Colonic mucosa (tissue), 4 donors: ENCODE measurements around the gene PSMC4. TPM values are rescaled to one million over a fixed set of nuclear protein-coding genes. Genes with fewer than 3 reads are reported as not detected.
"Not testable (repeated sequence)": the region's sequence is repeated elsewhere in the genome, so short reads cannot be mapped to it uniquely, and the experiment has no call there.

ENCODE experiments used
- DNase-seq: peaks from one replicate; pipeline ENCODE4 v3.0.0-alpha.2; 2020
- H3K27ac ChIP-seq: fragments of 200-600 bp; one replicate; pipeline ENCODE4 v1.8.0; 2021
- H3K27me3 ChIP-seq: fragments of 200-600 bp; one replicate; pipeline ENCODE4 v1.8.0; 2021
- H3K36me3 ChIP-seq: fragments of 200-600 bp; one replicate; pipeline ENCODE4 v1.8.0; 2021
- H3K4me1 ChIP-seq: fragments of 200-600 bp; one replicate; pipeline ENCODE4 v1.8.0; 2021; ENCODE audit warnings: mild to moderate bottlenecking
- H3K4me3 ChIP-seq: fragments of 200-600 bp; one replicate; pipeline ENCODE4 v1.8.0; 2021
- H3K9ac ChIP-seq, 2 donors: one replicate each; pipeline ENCODE4 v1.7.0; 2013; ENCODE audit warnings: control low read depth in 2 of 2, low read depth in 2 of 2, low read length in 2 of 2
- H3K9me3 ChIP-seq: fragments of 200-600 bp; one replicate; pipeline ENCODE4 v1.8.0; 2021
- CTCF ChIP-seq: fragments of 200-600 bp; IDR thresholded peaks from one replicate; pipeline ENCODE4 v1.8.0; 2022; ENCODE audit warnings: antibody characterized with exemption, mild to moderate bottlenecking
- intact Hi-C: fragments of 100-400 bp; cut with DNase I; formaldehyde crosslinking; loops from one replicate; pipeline ENCODE4 v1.14.1; 2022
- total RNA-seq, 2 donors: library from RNA; stranded (reverse); fragmentation: NEBNext Ultra II Directional in 1 of 2; extraction: Animal tissue kit (Norgen Biotek cat#: 25700) in 1 of 2; gene quantifications; one replicate each; pipeline ENCODE4 v1.2.1, GENCODE V29; 2021
- donor health status: healthy.
- donor health status: DM: no; HTN: no; CAD: no.
- donor health status: DM: no; HTN: no; CAD: no.

Gene PSMC4
- total RNA-seq, 2 donors from 2014 or later: 87.3 to 143 TPM

- Histone ChIP-seq H3K27me3 (no peaks in the 10 kb centered on the region), H3K9ac (no peak overlapping the region), H3K27ac (no peak overlapping the region), H3K9me3 (no peaks in the 10 kb centered on the region), H3K4me3 (no peak overlapping the region), H3K4me1 (no peaks in the 10 kb centered on the region), H3K36me3 (no peaks in the 10 kb centered on the region)
- no peak for TF ChIP-seq CTCF
- peak; percentile 9 for DNase-seq
- intact Hi-C loops: no loop called here
Measured at GRCh38 chr19:39953915-39954314, 17.1 kb upstream of the PSMC4 start.

DNA sequence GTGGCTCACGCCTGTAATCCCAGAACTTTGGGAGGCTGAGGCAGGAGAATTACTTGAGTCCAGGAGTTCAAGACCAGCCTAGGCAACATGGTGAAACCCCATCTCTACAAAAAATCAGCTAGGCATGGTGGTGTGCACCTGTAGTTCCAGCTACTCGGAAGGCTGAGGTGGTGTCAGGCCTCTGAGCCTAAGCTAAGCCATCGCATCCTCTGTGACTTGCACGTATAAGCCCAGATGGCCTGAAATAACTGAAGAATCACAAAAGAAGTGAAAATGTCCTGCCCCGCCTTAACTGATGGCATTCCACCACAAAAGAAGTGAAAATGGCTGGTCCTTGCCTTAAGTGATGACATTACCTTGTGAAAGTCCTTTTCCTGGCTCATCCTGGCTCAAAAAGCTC is 13.1 kb upstream of the PSMC4 start:
- H3K9ac ChIP-seq, DNase-seq, H3K36me3 ChIP-seq, H3K27me3 ChIP-seq, H3K9me3 ChIP-seq, H3K4me1 ChIP-seq, H3K27ac ChIP-seq, intact Hi-C loops, H3K4me3 ChIP-seq: not testable (repeated sequence)

GRCh38 chr19:39958942-39959341 is 12.0 kb upstream of the PSMC4 start:
- H3K4me1 ChIP-seq, H3K4me3 ChIP-seq, H3K27me3 ChIP-seq, H3K27ac ChIP-seq, DNase-seq, H3K9ac ChIP-seq, H3K36me3 ChIP-seq, intact Hi-C loops, H3K9me3 ChIP-seq: not testable (repeated sequence)

DNA sequence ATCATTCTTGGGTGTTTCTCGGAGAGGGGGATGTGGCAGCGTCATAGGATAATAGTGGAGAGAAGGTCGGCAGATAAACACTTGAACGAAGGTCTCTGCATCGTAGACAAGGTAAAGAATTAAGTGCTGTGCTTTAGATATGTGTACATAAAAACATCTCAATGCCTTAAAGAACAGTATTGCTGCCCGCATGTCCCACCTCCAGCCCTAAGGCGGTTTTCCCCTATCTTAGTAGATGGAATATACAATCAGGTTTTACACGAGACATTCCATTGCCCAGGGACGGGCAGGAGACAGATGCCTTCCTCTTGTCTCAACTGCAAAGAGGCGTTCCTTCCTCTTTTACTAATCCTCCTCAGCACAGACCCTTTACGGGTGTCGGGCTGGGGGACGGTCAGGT is 11.6 kb upstream of the PSMC4 start:
- DNase-seq, H3K4me1 ChIP-seq, H3K36me3 ChIP-seq, intact Hi-C loops, H3K4me3 ChIP-seq, H3K9me3 ChIP-seq, H3K9ac ChIP-seq, H3K27ac ChIP-seq, H3K27me3 ChIP-seq: not testable (repeated sequence)

DNA sequence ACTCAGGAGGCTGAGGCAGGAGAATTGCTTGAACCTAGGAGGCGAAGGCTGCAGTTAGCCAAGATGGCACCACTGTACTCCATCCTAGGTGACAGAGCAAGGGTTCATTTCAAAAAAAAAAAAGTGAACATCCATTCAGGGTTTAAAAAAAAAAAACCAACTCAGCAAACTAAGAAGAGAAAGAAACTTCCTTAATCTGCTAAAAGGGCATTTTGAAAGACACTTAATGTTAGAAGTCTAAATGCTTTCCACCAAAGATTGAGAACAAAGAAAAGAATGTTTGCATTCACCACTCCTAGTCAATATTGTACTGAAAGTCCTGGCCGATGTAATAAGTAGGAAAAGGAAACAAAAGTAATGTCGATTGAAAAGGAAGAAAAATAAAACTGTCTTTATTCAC is 7.1 kb upstream of the PSMC4 start:
- Histone ChIP-seq H3K36me3 (no peaks in the 10 kb centered on the region), H3K27me3 (no peaks in the 10 kb centered on the region), H3K9me3 (no peaks in the 10 kb centered on the region), H3K4me3 (no peak overlapping the region), H3K9ac (no peak overlapping the region), H3K4me1 (no peaks in the 10 kb centered on the region), H3K27ac (no peak overlapping the region)
- no peak for TF ChIP-seq CTCF
- intact Hi-C loops: loop anchor here (5.0 kb wide), 1 partner anchor 47 kb away; no protein-coding TSS in a partner anchor
- DNase-seq: no peak

GRCh38 chr19:39966617-39967016 is 4.3 kb upstream of the PSMC4 start:
- no peak overlapping the region for H3K4me3 ChIP-seq
- TF ChIP-seq CTCF: no peak
- peak; percentile 6 for DNase-seq
- peaks cover 10% of the 10 kb centered on the region for H3K4me1 ChIP-seq
- no peak overlapping the region for H3K27ac ChIP-seq
- intact Hi-C loops: no loop called here
- no peak overlapping the region for H3K9ac ChIP-seq
- H3K36me3 ChIP-seq: no peaks in the 10 kb centered on the region
- no peaks in the 10 kb centered on the region for H3K9me3 ChIP-seq
- no peaks in the 10 kb centered on the region for H3K27me3 ChIP-seq

DNA sequence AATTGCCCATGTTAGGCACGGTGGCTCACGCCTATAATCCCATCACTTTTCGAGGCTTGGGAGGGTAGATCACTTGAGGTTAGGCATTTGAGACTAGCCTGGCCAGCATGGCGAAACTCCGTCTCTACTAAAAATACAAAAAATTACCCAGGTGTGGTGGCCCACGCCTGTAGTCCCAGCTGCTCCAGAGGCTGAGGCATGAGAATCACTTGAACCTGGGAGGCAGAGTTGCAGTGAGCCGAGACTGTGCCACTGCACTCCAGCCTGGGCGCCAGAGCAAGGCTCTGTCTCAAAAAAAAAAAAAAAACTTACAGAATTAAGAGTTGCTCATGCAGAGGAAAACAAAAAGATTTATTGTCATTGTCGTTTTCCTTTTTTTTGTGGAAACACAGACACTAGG is 3.4 kb upstream of the PSMC4 start:
- H3K9ac ChIP-seq: no peak overlapping the region
- peak; percentile 4 for DNase-seq
- TF ChIP-seq CTCF: no peak
- H3K27ac ChIP-seq: no peak overlapping the region
- H3K27me3 ChIP-seq: no peaks in the 10 kb centered on the region
- H3K4me3 ChIP-seq: no peak overlapping the region
- peaks cover 20% of the 10 kb centered on the region for H3K4me1 ChIP-seq
- no peaks in the 10 kb centered on the region for H3K9me3 ChIP-seq
- intact Hi-C loops: no loop called here
- H3K36me3 ChIP-seq: no peaks in the 10 kb centered on the region
